H9 (cell line): Measurements from ENCODE around the gene KCNK10. TPM values are rescaled to one million over a fixed set of nuclear protein-coding genes. Genes with fewer than 3 reads are reported as not detected.

ENCODE experiments used
- DNase-seq: peaks from one replicate; pipeline ENCODE4 v3.0.0-alpha.2; 2017
- H2AFZ ChIP-seq: one replicate; pipeline ENCODE4 v1.6.1; 2013; ENCODE audit warnings: mild to moderate bottlenecking, low read length, control low read depth, moderate library complexity
- H2AK5ac ChIP-seq: 2 replicates; pipeline ENCODE4 v1.6.1; 2013; ENCODE audit warnings: low read length, control low read depth, mixed read lengths; ENCODE audit not compliant: insufficient read length
- H2BK120ac ChIP-seq: one replicate; pipeline ENCODE4 v1.6.1; 2013; ENCODE audit warnings: low read depth, mild to moderate bottlenecking, low read length, control low read depth, inconsistent platforms; ENCODE audit not compliant: poor library complexity, severe bottlenecking
- H2BK12ac ChIP-seq: 2 replicates; pipeline ENCODE4 v1.6.1; 2013; ENCODE audit warnings: low read length, control low read depth, mixed read lengths, low read depth; ENCODE audit not compliant: insufficient read length
- H2BK15ac ChIP-seq: 2 replicates; pipeline ENCODE4 v1.6.1; 2013; ENCODE audit warnings: low read depth, low read length, control low read depth
- H2BK20ac ChIP-seq: one replicate; pipeline ENCODE4 v1.6.1; 2013; ENCODE audit warnings: low read depth, mild to moderate bottlenecking, low read length, control low read depth, inconsistent platforms; ENCODE audit not compliant: poor library complexity, severe bottlenecking
- H2BK5ac ChIP-seq: 2 replicates; pipeline ENCODE4 v1.6.1; 2013; ENCODE audit warnings: low read length, control low read depth, mixed read lengths; ENCODE audit not compliant: insufficient read length
- H3K14ac ChIP-seq: 2 replicates; pipeline ENCODE4 v1.6.1; 2013; ENCODE audit warnings: low read length, control low read depth; ENCODE audit not compliant: insufficient read depth
- H3K18ac ChIP-seq: 2 replicates; pipeline ENCODE4 v1.6.1; 2013; ENCODE audit warnings: low read depth, mild to moderate bottlenecking, mixed read lengths, low read length, control low read depth; ENCODE audit not compliant: insufficient read length
- H3K23ac ChIP-seq: 2 replicates; pipeline ENCODE4 v1.6.1; 2013; ENCODE audit warnings: low read length, control low read depth, mixed read lengths, low read depth; ENCODE audit not compliant: insufficient read length
- H3K23me2 ChIP-seq: 2 replicates; pipeline ENCODE4 v1.6.1; 2013; ENCODE audit warnings: low read depth, mild to moderate bottlenecking, mixed read lengths, low read length, control low read depth; ENCODE audit not compliant: insufficient read length, poor library complexity, severe bottlenecking
- H3K27ac ChIP-seq: 2 replicates; pipeline ENCODE4 v1.5.1; 2013; ENCODE audit warnings: low read length, control low read depth, mixed read lengths, low read depth; ENCODE audit not compliant: insufficient read length
- H3K27me3 ChIP-seq: 2 replicates; pipeline ENCODE4 v1.6.1; 2013; ENCODE audit warnings: low read length, control low read depth, inconsistent platforms; ENCODE audit not compliant: insufficient read depth
- H3K4ac ChIP-seq: 2 replicates; pipeline ENCODE4 v1.6.1; 2013; ENCODE audit warnings: low read depth, mild to moderate bottlenecking, control low read depth, inconsistent platforms, low read length, moderate library complexity
- H3K4me1 ChIP-seq: 2 replicates; pipeline ENCODE4 v1.6.1; 2013; ENCODE audit warnings: low read length, control low read depth, inconsistent platforms; ENCODE audit not compliant: insufficient read depth
- H3K4me2 ChIP-seq: 2 replicates; pipeline ENCODE4 v1.6.1; 2013; ENCODE audit warnings: low read length, control low read depth, mixed read lengths; ENCODE audit not compliant: insufficient read length, insufficient read depth
- H3K56ac ChIP-seq: 2 replicates; pipeline ENCODE4 v1.6.1; 2013; ENCODE audit warnings: low read depth, mild to moderate bottlenecking, mixed read lengths, low read length, control low read depth; ENCODE audit not compliant: insufficient read length
- H3K79me1 ChIP-seq: 2 replicates; pipeline ENCODE4 v1.6.1; 2013; ENCODE audit warnings: low read depth, mild to moderate bottlenecking, moderate library complexity, low read length, control low read depth, inconsistent platforms; ENCODE audit not compliant: insufficient read depth, poor library complexity, severe bottlenecking
- H3K79me2 ChIP-seq: 2 replicates; pipeline ENCODE4 v1.6.1; 2013; ENCODE audit warnings: low read length, control low read depth, inconsistent platforms; ENCODE audit not compliant: insufficient read depth
- H3K9ac ChIP-seq: 2 replicates; pipeline ENCODE4 v1.6.1; 2013; ENCODE audit warnings: low read length, control low read depth, mixed read lengths; ENCODE audit not compliant: insufficient read length; ENCODE audit errors: extremely low read depth
- H3K9me3 ChIP-seq: one replicate; pipeline ENCODE4 v1.6.1; 2013; ENCODE audit warnings: low read depth, low read length, inconsistent platforms; ENCODE audit not compliant: control insufficient read depth
- H3T11ph ChIP-seq: one replicate; pipeline ENCODE4 v1.6.1; 2013; ENCODE audit warnings: mild to moderate bottlenecking, low read length, control low read depth, inconsistent platforms
- H4K20me1 ChIP-seq: one replicate; pipeline ENCODE4 v1.6.1; 2013; ENCODE audit not compliant: control insufficient read depth, insufficient read length, insufficient read depth
- H4K5ac ChIP-seq: 2 replicates; pipeline ENCODE4 v1.6.1; 2013; ENCODE audit warnings: low read depth, mild to moderate bottlenecking, mixed read lengths, low read length, control low read depth; ENCODE audit not compliant: insufficient read length
- H4K8ac ChIP-seq: replicated peaks from 2 replicates; pipeline ENCODE4 v1.6.1; 2013; ENCODE audit warnings: low read length, control low read depth, mixed read lengths, low read depth; ENCODE audit not compliant: insufficient read length
- H4K91ac ChIP-seq: 2 replicates; pipeline ENCODE4 v1.6.1; 2013; ENCODE audit warnings: low read depth, mild to moderate bottlenecking, moderate library complexity, mixed read lengths, low read length, control low read depth; ENCODE audit not compliant: insufficient read length
- H3K27ac Mint-ChIP-seq, 3 experiments: 2 replicates in 2 of 3; 3 replicates in 1 of 3; pipeline ENCODE4 v1.8.0; 2020 to 2021; ENCODE audit warnings: mixed read lengths in 3 of 3, mild to moderate bottlenecking in 1 of 3, moderate library complexity in 1 of 3
- H3K27me3 Mint-ChIP-seq: 2 replicates; pipeline ENCODE4 v1.8.0; 2021; ENCODE audit warnings: low read depth, mild to moderate bottlenecking, moderate library complexity, mixed read lengths
- H3K36me3 Mint-ChIP-seq, 3 experiments: 2 replicates in 2 of 3; 3 replicates in 1 of 3; pipeline ENCODE4 v1.8.0; 2020 to 2021; ENCODE audit warnings: low read depth in 3 of 3, mixed read lengths in 3 of 3; ENCODE audit not compliant: insufficient read depth in 1 of 3
- H3K4me1 Mint-ChIP-seq, 2 experiments: 2 replicates each; pipeline ENCODE4 v1.8.0; 2020; ENCODE audit warnings: mixed read lengths in 2 of 2
- H3K4me3 Mint-ChIP-seq, 2 experiments: 2 replicates in 1 of 2; 3 replicates in 1 of 2; pipeline ENCODE4 v1.8.0; 2020 to 2021; ENCODE audit warnings: mild to moderate bottlenecking in 2 of 2, mixed read lengths in 2 of 2, moderate library complexity in 1 of 2
- H3K9me3 Mint-ChIP-seq, 2 experiments: 2 replicates in 1 of 2; 3 replicates in 1 of 2; pipeline ENCODE4 v1.8.0; 2020; ENCODE audit warnings: mild to moderate bottlenecking in 2 of 2, mixed read lengths in 2 of 2, moderate library complexity in 1 of 2
- CTCF ChIP-seq: fragments of 200-600 bp; sonication (generic); conservative IDR thresholded peaks from 3 replicates; pipeline ENCODE4 v1.8.0; 2021; ENCODE audit warnings: antibody characterized with exemption, mild to moderate bottlenecking
- total RNA-seq: library from RNA; stranded (reverse); gene quantifications from 2 replicates; pipeline ENCODE4 v1.2.1, GENCODE V29; 2021

KCNK10 gene
- total RNA-seq, 1 experiment from 2014 or later, result 0.33 TPM

GRCh38 chr14:88212691-88213090 lies 110.4 kb downstream of the KCNK10 start:
- H3K4me1 Mint-ChIP-seq, result peaks cover 0 to 5% of the 10 kb centered on the region in 2 experiments; a peak in 1 of 4 replicates
- Histone ChIP-seq H3K4me2 (no peak overlapping the region), H3K56ac (no peak overlapping the region), H2BK12ac (no peak overlapping the region), H2BK5ac (no peak overlapping the region), H3K23me2 (no peaks in the 10 kb centered on the region), H2BK20ac (no peak overlapping the region), H3K27ac (no peak overlapping the region), H2BK15ac (no peak overlapping the region), H3K9me3 (no peaks in the 10 kb centered on the region), H3T11ph (no peak overlapping the region), H3K4me1 (no peaks in the 10 kb centered on the region), H4K8ac (no peak overlapping the region), H3K4ac (no peak overlapping the region), H3K79me1 (no peaks in the 10 kb centered on the region), H3K79me2 (no peaks in the 10 kb centered on the region), H2AFZ (no peak overlapping the region), H3K9ac (no peak overlapping the region), H3K27me3 (no peaks in the 10 kb centered on the region), H3K14ac (no peak overlapping the region), H3K18ac (no peak overlapping the region), H4K91ac (no peak overlapping the region), H2BK120ac (no peak overlapping the region), H4K5ac (no peak overlapping the region), H4K20me1 (no peaks in the 10 kb centered on the region), H2AK5ac (no peak overlapping the region), H3K23ac (no peak overlapping the region)
- TF ChIP-seq CTCF, result no peak
- no peak overlapping the region for H3K4me3 Mint-ChIP-seq
- no peak for DNase-seq
- no peak overlapping the region for H3K27ac Mint-ChIP-seq
- no peaks in the 10 kb centered on the region for H3K27me3 Mint-ChIP-seq
- no peaks in the 10 kb centered on the region for H3K9me3 Mint-ChIP-seq
- no peaks in the 10 kb centered on the region for H3K36me3 Mint-ChIP-seq
